Trophoblast cell (in vitro differentiated cells and primary cell): ENCODE data around the gene ADCY5.

Experiments used
- DNase-seq, 2 donors: peaks; one replicate each; pipeline ENCODE4 v3.0.0-alpha.2; 2016
- H2AFZ ChIP-seq: 2 replicates; pipeline ENCODE4 v1.6.1; 2013; ENCODE audit warnings: low read length, moderate library complexity, mild to moderate bottlenecking; ENCODE audit not compliant: insufficient read depth, poor library complexity
- H2AK5ac ChIP-seq: 2 replicates; pipeline ENCODE4 v1.6.1; 2013; ENCODE audit warnings: mild to moderate bottlenecking, low read length
- H2BK120ac ChIP-seq: 2 replicates; pipeline ENCODE4 v1.6.1; 2013; ENCODE audit warnings: low read length, mild to moderate bottlenecking, moderate library complexity; ENCODE audit not compliant: insufficient read depth, poor library complexity
- H2BK12ac ChIP-seq: 2 replicates; pipeline ENCODE4 v1.6.1; 2013; ENCODE audit warnings: mild to moderate bottlenecking, low read length, moderate library complexity
- H2BK5ac ChIP-seq: 2 replicates; pipeline ENCODE4 v1.6.1; 2013; ENCODE audit warnings: low read length, low read depth, moderate library complexity, mild to moderate bottlenecking; ENCODE audit not compliant: poor library complexity
- H3K14ac ChIP-seq: 2 replicates; pipeline ENCODE4 v1.6.1; 2013; ENCODE audit warnings: mild to moderate bottlenecking, low read length
- H3K18ac ChIP-seq: 2 replicates; pipeline ENCODE4 v1.6.1; 2013; ENCODE audit warnings: mild to moderate bottlenecking, low read length
- H3K23ac ChIP-seq: 2 replicates; pipeline ENCODE4 v1.6.1; 2013; ENCODE audit warnings: low read length
- H3K27ac ChIP-seq: 2 replicates; pipeline ENCODE4 v1.5.1; 2013; ENCODE audit warnings: low read depth, mild to moderate bottlenecking, inconsistent platforms, low read length, moderate library complexity
- H3K27me3 ChIP-seq: 2 replicates; pipeline ENCODE4 v1.6.1; 2013; ENCODE audit warnings: inconsistent platforms, mild to moderate bottlenecking, low read length, moderate library complexity; ENCODE audit not compliant: insufficient read depth
- H3K36me3 ChIP-seq, 2 experiments: 1 replicate in 1 of 2; 2 replicates in 1 of 2; pipeline ENCODE4 v1.6.1; 2013; ENCODE audit warnings: low read length in 2 of 2, mild to moderate bottlenecking in 2 of 2, moderate library complexity in 1 of 2; ENCODE audit not compliant: insufficient read depth in 2 of 2, control insufficient read depth in 1 of 2
- H3K4ac ChIP-seq: 2 replicates; pipeline ENCODE4 v1.6.1; 2013; ENCODE audit warnings: low read depth, mild to moderate bottlenecking, low read length, moderate library complexity
- H3K4me1 ChIP-seq, 2 experiments: 1 replicate in 1 of 2; 2 replicates in 1 of 2; pipeline ENCODE4 v1.6.1; 2013; ENCODE audit warnings: low read length in 2 of 2, mild to moderate bottlenecking in 2 of 2, moderate library complexity in 1 of 2; ENCODE audit not compliant: insufficient read depth in 2 of 2, control insufficient read depth in 1 of 2
- H3K4me2 ChIP-seq: 2 replicates; pipeline ENCODE4 v1.6.1; 2013; ENCODE audit warnings: inconsistent platforms, mild to moderate bottlenecking, low read length, moderate library complexity
- H3K4me3 ChIP-seq: 2 replicates; pipeline ENCODE4 v1.5.1; 2013; ENCODE audit warnings: mild to moderate bottlenecking, low read depth, low read length, inconsistent platforms
- H3K79me1 ChIP-seq: one replicate; pipeline ENCODE4 v1.6.1; 2013; ENCODE audit warnings: low read length
- H3K79me2 ChIP-seq: 2 replicates; pipeline ENCODE4 v1.6.1; 2013; ENCODE audit warnings: low read length, mild to moderate bottlenecking; ENCODE audit not compliant: control insufficient read depth, insufficient read depth, poor library complexity
- H3K9ac ChIP-seq: 2 replicates; pipeline ENCODE4 v1.6.1; 2013; ENCODE audit warnings: mild to moderate bottlenecking, low read length
- H3K9me3 ChIP-seq: 2 replicates; pipeline ENCODE4 v1.6.1; 2013; ENCODE audit warnings: low read depth, mild to moderate bottlenecking, control low read depth, inconsistent platforms, low read length; ENCODE audit not compliant: insufficient read depth
- H4K12ac ChIP-seq: 2 replicates; pipeline ENCODE4 v1.6.1; 2013; ENCODE audit warnings: low read depth, mild to moderate bottlenecking, low read length, moderate library complexity
- H4K8ac ChIP-seq: 2 replicates; pipeline ENCODE4 v1.6.1; 2013; ENCODE audit warnings: low read depth, mild to moderate bottlenecking, low read length, moderate library complexity
- H4K91ac ChIP-seq: one replicate; pipeline ENCODE4 v1.6.1; 2013; ENCODE audit warnings: low read depth, mild to moderate bottlenecking, low read length, moderate library complexity
- WGBS: extraction: QIAGEN DNeasy Blood & Tissue Kit; methylation state at CpG from one replicate; pipeline ENCODE4 v1.1.7; 2013; ENCODE audit warnings: missing lambda C conversion rate; ENCODE audit not compliant: insufficient read length, insufficient coverage; ENCODE audit errors: extremely low coverage; 5-methylcytosine and 5-hydroxymethylcytosine counted together

The ADCY5 gene

GRCh38 chr3:123444744-123445143 is 4.1 kb downstream of the ADCY5 start:
- Histone ChIP-seq H3K36me3 (no peaks in the 10 kb centered on the region), H3K4me1 (peaks cover 7 to 12% of the 10 kb centered on the region in 2 experiments), H3K14ac (no peak overlapping the region), H2AK5ac (no peak overlapping the region), H2BK120ac (no peak overlapping the region), H3K9ac (no peak overlapping the region), H4K91ac (no peak overlapping the region), H3K27ac (no peak overlapping the region), H3K9me3 (peaks cover 2% of the 10 kb centered on the region), H3K79me2 (no peaks in the 10 kb centered on the region), H4K12ac (no peak overlapping the region), H2BK12ac (no peak overlapping the region), H2AFZ (no peak overlapping the region), H3K4me2 (no peak overlapping the region), H3K79me1 (peaks cover 5% of the 10 kb centered on the region), H3K23ac (no peak overlapping the region), H3K27me3 (peaks cover 24% of the 10 kb centered on the region), H3K4me3 (no peak overlapping the region), H2BK5ac (no peak overlapping the region), H4K8ac (no peak overlapping the region), H3K18ac (no peak overlapping the region), H3K4ac (no peak overlapping the region)
- no CpG with 5 or more reads among the region's 1 CpG for WGBS
- DNase-seq = no peak

GRCh38 chr3:123444023-123444422 is 4.9 kb downstream of the ADCY5 start:
- H2BK120ac ChIP-seq = no peak overlapping the region
- H3K23ac ChIP-seq = no peak overlapping the region
- H3K27ac ChIP-seq = no peak overlapping the region
- no peak for DNase-seq
- H2AFZ ChIP-seq = no peak overlapping the region
- WGBS = no CpG with 5 or more reads among the region's 6 CpGs
- H3K4me2 ChIP-seq = no peak overlapping the region
- no peak overlapping the region for H2BK5ac ChIP-seq
- no peak overlapping the region for H2AK5ac ChIP-seq
- no peak overlapping the region for H3K18ac ChIP-seq
- peaks cover 7 to 8% of the 10 kb centered on the region in 2 experiments for H3K4me1 ChIP-seq
- peaks cover 17% of the 10 kb centered on the region for H3K27me3 ChIP-seq
- H3K79me2 ChIP-seq = no peaks in the 10 kb centered on the region
- no peak overlapping the region for H3K4ac ChIP-seq
- H4K12ac ChIP-seq = no peak overlapping the region
- H2BK12ac ChIP-seq = no peak overlapping the region
- H4K91ac ChIP-seq = no peak overlapping the region
- peaks cover 2% of the 10 kb centered on the region for H3K9me3 ChIP-seq
- no peak overlapping the region for H3K14ac ChIP-seq
- H3K4me3 ChIP-seq = no peak overlapping the region
- peaks cover 5% of the 10 kb centered on the region for H3K79me1 ChIP-seq
- no peaks in the 10 kb centered on the region for H3K36me3 ChIP-seq
- no peak overlapping the region for H3K9ac ChIP-seq
- H4K8ac ChIP-seq = no peak overlapping the region

GRCh38 chr3:123442908-123443307 is 6.0 kb downstream of the ADCY5 start:
- no CpG with 5 or more reads among the region's 7 CpGs for WGBS
- Histone ChIP-seq H4K91ac (no peak overlapping the region), H3K79me2 (no peaks in the 10 kb centered on the region), H2BK120ac (no peak overlapping the region), H3K79me1 (peaks cover 3% of the 10 kb centered on the region), H4K12ac (no peak overlapping the region), H3K9me3 (peaks cover 2% of the 10 kb centered on the region), H3K27ac (no peak overlapping the region), H3K4me2 (no peak overlapping the region), H3K27me3 (peaks cover 8% of the 10 kb centered on the region), H4K8ac (no peak overlapping the region), H3K23ac (no peak overlapping the region), H3K18ac (no peak overlapping the region), H3K36me3 (no peaks in the 10 kb centered on the region), H3K4me1 (no peaks in the 10 kb centered on the region), H3K4ac (no peak overlapping the region), H2AK5ac (no peak overlapping the region), H2BK5ac (no peak overlapping the region), H3K14ac (no peak overlapping the region), H2BK12ac (no peak overlapping the region), H2AFZ (no peak overlapping the region), H3K9ac (no peak overlapping the region), H3K4me3 (no peak overlapping the region)
- no peak for DNase-seq

- Histone ChIP-seq H3K27ac (no peak overlapping the region), H4K91ac (no peak overlapping the region), H3K4me1 (no peaks in the 10 kb centered on the region), H3K27me3 (no peaks in the 10 kb centered on the region), H4K8ac (no peak overlapping the region), H3K4me2 (no peak overlapping the region), H3K23ac (no peak overlapping the region), H2AFZ (no peak overlapping the region), H3K14ac (no peak overlapping the region), H2AK5ac (no peak overlapping the region), H3K4ac (no peak overlapping the region), H2BK5ac (no peak overlapping the region), H2BK12ac (no peak overlapping the region), H3K36me3 (no peaks in the 10 kb centered on the region), H3K4me3 (no peak overlapping the region), H3K9ac (no peak overlapping the region), H3K9me3 (no peaks in the 10 kb centered on the region), H2BK120ac (no peak overlapping the region), H3K18ac (no peak overlapping the region), H3K79me2 (no peaks in the 10 kb centered on the region), H4K12ac (no peak overlapping the region), H3K79me1 (peaks cover 3% of the 10 kb centered on the region)
- WGBS = no CpG with 5 or more reads among the region's 9 CpGs
- DNase-seq = no peak
These were observed 6.8 kb downstream of the ADCY5 start for GRCh38 chr3:123442125-123442524.
